NCI-H748 (cell line): Measurements from ENCODE around the gene TSSK2.

Source experiments
- DNase-seq: peaks from one replicate; lab custom pipeline; 2025; ENCODE audit not compliant: unreplicated experiment; lab: John Stamatoyannopoulos, UW

TSSK2 gene

GRCh38 chr22:19167106-19167869, 36.2 kb downstream of the TSSK2 start:
- no peak for DNase-seq

- peak; percentile 85 for DNase-seq
Measured at GRCh38 chr22:19168088-19168890, 37.2 kb downstream of the TSSK2 start.

GRCh38 chr22:19169002-19169946, 38.2 kb downstream of the TSSK2 start:
- peak; percentile 27 for DNase-seq

- no peak for DNase-seq
Measured at GRCh38 chr22:19169947-19170318, 38.8 kb downstream of the TSSK2 start.

GRCh38 chr22:19172213-19173046, 41.3 kb downstream of the TSSK2 start:
- no peak for DNase-seq

- no peak for DNase-seq
Measured at GRCh38 chr22:19173047-19174035, 42.2 kb downstream of the TSSK2 start.

GRCh38 chr22:19174106-19175025, 43.3 kb downstream of the TSSK2 start:
- no peak for DNase-seq

GRCh38 chr22:19175026-19175601, 44.0 kb downstream of the TSSK2 start:
- DNase-seq, result no peak

GRCh38 chr22:19175602-19176174, 44.6 kb downstream of the TSSK2 start:
- no peak for DNase-seq

- no peak for DNase-seq
Measured at GRCh38 chr22:19176175-19176643, 45.1 kb downstream of the TSSK2 start.

GRCh38 chr22:19176732-19177131, 45.6 kb downstream of the TSSK2 start:
- no peak for DNase-seq

GRCh38 chr22:19177164-19178064, 46.3 kb downstream of the TSSK2 start:
- peak; percentile 49 for DNase-seq

- peak; percentile 71 for DNase-seq
Measured at GRCh38 chr22:19178065-19178656, 47.1 kb downstream of the TSSK2 start.

GRCh38 chr22:19178657-19179496, 47.8 kb downstream of the TSSK2 start, which contains the start of gene SLC25A1:
Gene SLC25A1 (minus strand): TSS chr22:19178736. CDS start chr22:19178673, 63 bp downstream.
- peak; percentile 89 for DNase-seq
